HG03139 (cell line): Measurements from ENCODE around the gene ZSCAN30.

Experiments used
- ATAC-seq: cut with Tn5 transposase; IDR thresholded peaks from one replicate; pipeline ENCODE4 v1.9.1; 2021; ENCODE audit not compliant: unreplicated experiment

Gene ZSCAN30

DNA sequence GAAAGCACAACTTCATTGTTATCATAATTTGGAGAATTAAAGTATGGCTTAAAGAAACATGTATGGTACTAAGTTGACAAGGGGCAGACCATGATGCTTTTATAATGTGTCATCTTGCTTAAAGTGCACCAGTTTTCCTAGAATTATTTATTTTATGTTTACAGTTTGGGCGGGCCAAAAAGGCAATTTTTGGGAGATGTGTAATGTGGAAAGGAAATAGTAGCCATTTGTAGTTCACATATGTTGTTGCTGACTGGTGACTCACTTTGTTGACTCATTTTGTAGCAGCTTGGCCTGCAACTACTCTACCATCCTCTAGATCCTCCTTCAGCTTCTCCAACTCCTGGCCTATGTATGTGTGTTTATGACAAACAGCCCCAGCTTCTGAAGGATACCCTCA lies 7.7 kb downstream of the ZSCAN30 start:
- ATAC-seq = no peak

DNA sequence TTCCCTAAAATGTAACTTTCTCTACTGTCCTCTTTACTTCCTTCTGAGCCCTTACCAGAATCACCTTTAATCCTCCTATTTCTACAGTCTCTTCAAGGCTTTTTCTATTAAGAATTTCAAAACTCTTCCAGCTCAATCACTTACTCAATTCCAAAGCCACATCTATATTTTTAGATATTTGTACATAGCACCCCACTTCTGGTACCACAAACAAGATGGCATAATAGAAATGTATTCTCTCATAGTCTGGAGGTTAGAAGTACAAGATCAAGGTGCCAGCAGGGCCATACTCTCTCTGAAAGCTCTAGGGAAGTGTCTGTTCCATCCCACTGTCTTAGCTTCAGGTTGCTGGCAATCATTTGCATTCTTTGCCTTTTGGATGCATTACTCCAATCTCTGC lies 11.1 kb downstream of the ZSCAN30 start:
- no peak for ATAC-seq

DNA sequence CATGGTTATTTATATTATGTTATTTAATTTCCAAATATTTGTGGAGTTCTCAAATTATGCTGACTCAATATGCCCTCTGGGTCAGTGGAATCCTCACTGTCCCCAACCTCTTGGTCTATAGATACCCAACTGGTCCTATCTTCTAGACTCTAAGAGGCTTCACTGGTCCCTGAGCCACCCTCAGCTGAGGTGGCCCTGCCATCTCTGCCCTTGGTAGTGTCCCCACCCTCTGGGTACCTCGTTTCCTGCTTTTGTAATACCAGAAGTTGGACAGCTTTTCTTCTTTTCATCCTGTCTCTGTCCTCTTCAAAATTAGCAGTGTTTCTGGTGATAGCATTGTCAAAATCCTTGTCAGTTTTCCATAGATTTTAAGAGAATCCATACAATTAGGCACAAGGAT lies 11.9 kb downstream of the ZSCAN30 start:
- ATAC-seq = no peak

DNA sequence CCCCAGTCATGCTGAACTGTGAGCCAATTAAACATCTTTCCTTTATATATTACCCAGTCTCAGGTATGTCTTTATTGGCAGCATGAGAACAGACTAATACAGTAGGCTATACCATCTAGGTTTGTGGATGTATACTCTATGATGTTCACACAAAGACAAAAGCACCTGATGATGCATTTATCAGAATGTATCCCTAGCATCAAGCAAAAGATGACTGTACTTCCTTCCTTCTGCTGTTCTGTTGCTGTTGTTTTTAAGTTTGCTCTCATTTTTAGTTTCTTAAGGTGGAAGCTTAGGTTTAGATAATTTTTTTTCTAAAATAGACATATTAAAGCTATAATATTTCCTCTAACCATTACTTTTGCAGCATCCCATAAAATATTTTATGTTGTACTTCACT lies 12.4 kb downstream of the ZSCAN30 start:
- ATAC-seq = no peak

DNA sequence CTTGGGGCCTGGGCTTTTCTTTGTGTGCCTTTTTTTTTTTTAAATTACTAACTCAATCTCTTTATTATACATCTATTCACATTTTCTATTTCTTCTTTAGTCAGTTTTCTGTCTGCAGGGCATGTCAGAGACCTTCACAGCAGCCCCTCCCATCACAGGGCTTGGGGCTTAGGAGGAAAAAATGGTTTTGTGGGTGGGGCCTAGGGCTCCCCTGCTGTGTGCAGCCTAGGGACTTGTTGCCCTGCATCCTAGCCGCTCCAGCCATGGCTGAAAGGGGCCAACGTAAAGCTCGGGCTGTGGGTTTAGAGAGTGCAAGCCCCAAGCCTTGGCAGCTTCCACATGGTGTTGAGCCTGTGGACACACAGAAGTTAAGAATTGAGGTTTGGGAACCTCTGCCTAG lies 13.8 kb downstream of the ZSCAN30 start:
- no peak for ATAC-seq

DNA sequence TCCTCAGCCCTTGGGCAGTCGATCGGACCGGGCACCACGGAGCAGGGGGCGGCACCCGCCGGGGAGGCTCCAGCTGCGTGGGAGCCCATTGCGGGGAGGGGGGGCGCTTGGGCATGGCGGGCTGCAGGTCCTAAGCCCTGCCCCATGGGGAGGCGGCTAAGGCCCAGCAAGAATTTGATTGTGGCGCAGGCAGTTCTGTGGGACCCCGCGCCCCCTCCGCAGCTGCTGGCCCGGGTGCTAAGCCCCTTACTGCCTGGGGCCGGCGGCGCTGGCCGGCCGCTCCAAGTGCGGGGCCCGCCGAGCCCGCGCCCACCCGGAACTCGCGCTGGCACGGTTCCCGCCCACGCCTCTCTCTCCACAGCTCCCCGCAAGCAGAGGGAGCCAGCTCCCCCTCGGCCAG lies 18.4 kb downstream of the ZSCAN30 start:
- ATAC-seq = no peak

DNA sequence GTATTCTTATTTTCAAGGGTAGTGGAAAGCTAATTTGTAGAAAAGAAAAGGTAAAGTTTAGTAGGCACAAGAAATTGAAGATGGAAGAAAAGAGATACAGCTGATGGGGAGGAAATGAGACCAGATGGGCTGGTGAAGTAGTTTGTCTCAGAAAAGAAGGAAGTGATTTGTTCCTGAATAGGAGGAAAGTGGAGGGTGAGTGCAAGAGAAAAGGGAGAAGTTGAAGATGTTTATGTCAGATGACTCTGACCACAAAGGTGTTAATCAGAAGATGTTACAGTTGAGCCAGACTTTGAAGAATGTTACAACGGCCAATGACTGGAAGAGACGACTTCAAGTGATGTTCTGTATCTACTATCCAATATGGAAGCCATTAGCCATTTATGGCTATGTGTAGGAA lies 21.2 kb downstream of the ZSCAN30 start:
- ATAC-seq = no peak

DNA sequence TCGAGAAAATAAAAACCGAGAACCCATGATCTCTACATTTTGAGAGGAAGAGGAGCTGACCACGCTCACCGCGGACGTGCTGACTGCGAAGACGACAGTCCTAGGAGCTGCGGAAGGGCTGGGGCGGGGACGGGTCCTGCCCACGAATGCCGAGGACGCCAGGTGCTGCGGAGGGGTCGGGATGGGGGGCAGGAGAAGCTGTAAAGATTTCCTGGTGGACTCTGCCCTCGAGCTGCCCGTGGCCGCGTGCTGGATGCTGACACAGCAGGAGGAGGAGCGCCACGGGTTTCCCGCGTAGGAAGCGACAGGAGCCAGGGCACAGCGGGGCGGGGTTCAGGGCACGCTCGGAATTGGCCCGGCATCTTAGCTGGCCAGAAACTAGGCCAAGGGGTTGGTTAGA lies 22.2 kb downstream of the ZSCAN30 start:
- ATAC-seq = peak; percentile 18

DNA sequence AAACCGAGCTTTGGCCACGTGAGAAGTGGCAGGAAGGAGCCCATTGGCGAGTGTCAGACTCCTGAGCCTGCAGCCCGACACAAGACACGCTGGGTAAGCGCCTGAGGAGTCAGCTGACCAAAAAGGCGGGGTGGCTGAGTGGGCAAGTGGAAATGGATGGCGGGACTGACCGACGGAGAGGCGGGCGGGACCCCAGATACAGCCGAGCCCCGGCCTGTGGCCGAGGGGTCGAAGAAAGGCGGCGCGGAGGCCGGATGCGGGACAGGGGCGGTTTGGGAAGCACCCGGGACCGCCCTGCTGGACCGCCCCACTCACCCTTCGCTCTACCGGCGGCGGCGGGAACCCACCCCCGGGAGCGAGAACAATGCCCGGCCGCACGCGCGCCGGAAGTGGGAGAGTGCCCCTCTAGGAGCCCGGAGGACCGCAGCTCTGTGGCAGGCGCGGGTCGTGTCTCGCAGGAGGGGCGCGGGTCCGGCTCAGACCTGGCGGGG lies 22.8 kb downstream of the ZSCAN30 start:
- ATAC-seq = peak; percentile 74

DNA sequence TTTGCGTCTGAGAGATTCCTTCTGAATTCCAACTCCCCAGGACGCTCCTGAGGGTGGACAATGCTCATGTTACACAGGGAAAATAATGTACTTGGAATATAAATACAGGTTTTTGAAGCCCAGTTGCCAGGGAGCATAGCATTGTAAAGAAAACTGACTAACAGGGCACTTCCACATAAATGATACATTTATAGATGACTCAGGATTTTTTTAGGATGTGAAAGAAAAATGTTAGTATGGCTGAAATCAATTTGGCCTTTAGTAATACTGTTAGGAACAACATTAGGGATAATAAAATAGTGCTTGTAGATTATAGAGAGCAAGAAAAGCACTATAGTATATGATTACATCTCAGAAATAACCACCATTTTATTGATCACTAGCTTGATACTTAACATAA lies 25.6 kb downstream of the ZSCAN30 start:
- no peak for ATAC-seq

DNA sequence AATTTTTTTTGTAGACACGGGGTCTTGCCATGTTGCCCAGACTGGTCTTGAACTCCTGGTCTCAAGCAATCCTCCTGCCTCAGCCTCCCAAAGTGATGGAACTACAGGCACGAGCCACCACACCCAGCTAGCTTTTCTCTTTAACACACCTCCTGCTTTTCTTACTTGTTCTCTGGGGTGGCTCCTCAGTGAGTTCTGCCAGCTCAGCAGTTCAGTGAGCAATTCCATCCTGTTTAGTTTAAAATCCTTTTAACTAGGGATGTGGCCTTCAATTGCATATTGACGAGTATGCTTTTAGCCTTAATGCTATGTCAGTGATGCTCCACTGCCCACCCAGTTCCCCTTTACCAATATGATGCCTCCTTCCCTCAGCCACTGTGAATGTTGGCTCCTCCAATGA lies 33.1 kb downstream of the ZSCAN30 start:
- ATAC-seq = no peak

DNA sequence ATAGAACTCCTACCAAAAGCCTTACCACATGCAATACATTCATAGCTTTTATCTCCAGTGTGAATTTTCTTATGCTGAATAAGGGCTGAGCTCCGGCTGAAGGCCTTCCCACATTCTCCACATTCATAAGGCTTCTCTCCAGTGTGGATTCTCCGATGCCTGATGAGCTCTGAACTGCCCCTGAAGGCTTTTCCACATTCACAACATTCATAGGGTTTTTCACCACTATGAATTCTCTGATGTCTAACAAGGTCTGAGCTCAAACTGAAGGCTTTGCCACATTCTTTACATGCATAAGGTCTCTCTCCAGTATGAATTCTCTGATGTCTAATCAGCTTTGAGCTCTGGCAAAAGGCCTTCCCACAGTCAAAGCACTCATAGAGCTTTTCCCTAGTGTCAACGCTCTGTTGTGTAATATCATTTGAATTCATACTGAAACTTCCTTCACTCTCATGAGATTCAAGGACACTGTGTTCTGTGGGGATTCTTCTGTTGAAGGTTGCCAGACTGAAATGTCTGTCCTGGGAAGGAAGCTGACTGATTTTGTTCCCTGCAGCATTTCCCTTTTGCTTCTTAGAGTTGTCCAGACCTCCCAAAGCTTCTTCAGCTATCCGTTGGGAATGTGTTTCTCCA lies 36.3 kb downstream of the ZSCAN30 start:
- ATAC-seq = no peak

DNA sequence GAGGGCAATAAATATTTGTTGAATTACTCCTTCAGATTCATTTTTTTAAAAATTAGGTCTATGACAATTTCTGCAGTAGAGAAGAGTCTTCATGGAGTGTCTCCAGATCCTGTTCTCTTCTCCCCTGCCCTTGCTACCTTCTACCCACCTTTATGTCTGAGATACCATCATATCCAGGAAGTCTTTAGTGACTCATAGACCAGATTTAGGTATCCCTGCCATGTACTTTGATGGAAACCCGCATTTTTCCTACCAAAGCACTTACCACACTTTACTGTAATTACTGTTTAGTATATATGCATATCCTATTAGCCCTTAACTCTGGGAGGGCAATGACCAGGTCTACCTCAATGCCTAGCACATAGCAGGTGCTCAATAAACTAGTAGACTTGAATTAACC lies 37.6 kb downstream of the ZSCAN30 start:
- no peak for ATAC-seq

DNA sequence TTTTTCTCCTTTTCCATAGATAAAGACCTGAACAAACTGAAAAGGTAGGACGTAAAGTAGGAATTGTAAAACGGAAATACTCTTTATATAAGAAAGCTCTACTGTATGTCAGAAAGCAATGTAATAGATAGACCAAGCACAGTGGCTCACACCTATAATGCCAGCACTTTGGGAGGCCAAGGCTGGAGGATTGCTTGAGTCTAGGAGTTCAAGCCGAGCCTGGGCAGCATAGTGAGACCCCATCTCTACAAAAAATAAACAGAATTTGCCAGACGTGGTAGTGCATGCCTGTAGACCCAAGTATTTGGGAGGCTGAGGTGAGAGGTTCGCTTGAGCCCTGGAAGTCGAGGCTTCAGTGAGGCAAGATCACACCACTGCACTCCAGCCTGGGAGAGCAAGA lies 41.6 kb downstream of the ZSCAN30 start:
- no peak for ATAC-seq

DNA sequence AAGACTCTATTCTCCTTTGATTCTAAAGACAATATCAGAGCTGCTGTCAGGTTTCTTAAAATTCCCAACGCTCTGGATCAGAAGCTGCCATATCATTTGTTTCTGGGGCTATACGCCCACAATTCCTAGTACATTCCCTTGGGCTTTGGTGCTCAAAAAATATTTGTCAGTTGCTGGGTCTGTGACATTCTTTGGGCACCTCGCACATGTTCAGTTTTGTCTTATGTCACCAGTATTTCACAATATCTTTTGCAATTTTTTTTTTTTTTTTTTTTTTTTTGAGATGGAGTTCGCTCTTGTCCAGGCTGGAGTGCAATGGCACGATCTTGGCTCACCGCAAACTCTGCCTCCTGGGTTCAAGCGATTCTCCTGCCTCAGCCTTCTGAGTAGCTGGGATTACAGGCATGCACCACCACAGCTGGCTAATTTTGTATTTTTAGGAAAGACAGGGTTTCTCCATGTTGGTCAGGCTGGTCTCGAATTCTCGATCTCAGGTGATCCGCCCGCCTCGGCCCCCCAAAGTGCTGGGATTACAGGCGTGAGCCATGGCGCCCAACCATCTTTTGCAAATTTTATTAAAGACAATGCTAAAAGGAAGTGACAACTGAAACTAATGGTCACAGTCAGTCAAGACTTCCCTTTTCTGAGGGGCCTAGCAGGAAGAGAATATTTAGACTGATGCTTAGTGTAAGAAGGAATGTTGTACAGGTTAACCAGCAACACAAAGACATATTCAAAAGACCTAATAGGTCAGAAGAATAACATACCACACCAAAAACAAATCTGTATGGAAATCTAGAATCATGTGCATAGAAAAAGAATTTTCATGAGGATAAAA lies 42.4 kb downstream of the ZSCAN30 start:
- ATAC-seq = no peak

DNA sequence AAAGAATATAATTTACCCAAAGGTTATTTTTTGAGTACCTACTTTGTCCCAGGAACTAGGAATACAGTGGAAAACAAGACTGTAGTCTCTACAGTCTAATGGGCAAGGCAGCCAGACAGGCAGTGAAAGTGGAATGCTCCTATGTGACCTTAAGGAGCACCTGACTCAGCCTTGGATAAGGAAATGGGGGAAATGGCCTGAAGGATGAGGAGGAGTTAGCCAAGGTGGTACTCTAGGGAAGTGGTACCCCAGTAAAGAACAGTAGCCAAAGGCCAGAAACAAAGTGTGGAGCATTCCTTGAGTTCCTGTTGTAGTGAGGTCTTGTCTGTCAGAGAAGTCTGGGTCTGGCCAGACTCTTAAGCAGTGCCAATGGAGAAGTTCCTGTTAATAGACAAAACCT lies 43.2 kb downstream of the ZSCAN30 start:
- ATAC-seq = no peak

DNA sequence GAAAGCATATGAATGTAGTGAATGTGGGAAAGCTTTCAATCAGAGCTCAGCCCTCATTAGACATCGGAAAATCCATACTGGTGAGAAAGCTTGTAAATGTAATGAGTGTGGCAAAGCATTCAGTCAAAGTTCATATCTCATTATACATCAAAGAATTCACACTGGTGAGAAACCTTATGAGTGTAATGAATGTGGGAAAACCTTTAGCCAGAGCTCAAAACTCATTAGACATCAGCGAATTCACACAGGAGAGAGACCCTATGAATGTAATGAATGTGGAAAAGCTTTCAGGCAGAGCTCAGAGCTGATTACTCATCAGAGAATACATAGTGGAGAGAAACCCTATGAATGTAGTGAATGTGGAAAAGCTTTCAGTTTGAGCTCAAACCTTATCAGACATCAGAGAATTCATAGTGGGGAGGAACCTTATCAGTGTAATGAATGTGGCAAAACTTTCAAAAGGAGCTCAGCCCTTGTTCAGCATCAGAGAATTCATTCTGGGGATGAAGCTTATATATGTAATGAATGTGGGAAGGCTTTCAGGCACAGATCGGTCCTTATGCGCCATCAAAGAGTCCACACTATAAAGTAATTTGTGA lies 44.2 kb downstream of the ZSCAN30 start:
- no peak for ATAC-seq

DNA sequence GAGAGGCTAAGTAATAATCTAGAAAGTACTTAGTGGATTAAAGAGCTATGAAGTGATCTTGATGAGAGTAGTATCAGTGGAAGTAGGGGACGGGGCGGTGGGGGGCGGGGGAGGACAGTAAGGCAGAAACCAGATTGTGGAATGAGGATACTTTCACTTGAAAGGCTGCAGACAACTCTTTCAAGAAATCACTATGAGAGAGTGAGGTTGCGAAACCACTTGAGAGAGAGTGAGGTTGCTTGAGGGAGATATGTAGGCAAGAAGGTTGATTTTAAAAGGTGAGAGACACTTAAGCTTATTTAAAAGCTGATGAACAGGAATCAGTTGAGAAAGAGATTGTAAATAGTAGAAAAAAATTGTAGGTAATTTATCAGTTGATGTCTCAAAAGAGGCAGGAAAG lies 45.4 kb downstream of the ZSCAN30 start:
- no peak for ATAC-seq

DNA sequence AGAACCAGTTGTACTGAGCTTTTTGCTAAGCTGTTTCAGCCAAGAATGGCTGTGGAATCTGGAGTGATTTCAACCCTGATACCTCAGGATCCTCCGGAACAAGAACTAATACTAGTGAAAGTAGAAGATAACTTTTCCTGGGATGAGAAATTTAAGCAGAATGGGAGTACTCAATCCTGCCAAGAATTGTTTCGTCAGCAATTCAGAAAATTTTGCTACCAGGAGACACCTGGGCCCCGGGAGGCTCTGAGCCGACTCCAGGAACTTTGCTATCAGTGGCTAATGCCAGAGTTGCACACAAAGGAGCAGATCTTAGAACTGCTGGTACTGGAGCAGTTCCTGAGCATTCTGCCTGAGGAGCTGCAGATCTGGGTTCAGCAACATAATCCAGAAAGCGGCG lies 47.6 kb downstream of the ZSCAN30 start:
- ATAC-seq = no peak

DNA sequence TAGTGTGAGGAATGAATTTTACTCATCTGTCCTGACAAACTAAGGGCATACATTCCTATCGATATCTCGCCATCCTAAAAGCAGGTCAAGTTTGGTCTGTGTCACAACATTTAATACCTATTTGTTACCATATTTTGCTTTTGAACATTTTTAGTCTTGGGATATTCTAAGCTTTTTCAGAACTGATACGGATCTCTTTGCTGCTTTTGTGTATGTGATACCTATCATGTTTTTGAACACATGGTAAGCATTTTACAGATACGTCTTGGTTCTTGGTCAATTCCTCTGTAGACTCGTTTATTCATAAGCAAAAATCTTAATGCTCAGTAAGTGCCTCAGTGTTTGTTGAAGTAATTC lies 48.6 kb downstream of the ZSCAN30 start:
- ATAC-seq = no peak

DNA sequence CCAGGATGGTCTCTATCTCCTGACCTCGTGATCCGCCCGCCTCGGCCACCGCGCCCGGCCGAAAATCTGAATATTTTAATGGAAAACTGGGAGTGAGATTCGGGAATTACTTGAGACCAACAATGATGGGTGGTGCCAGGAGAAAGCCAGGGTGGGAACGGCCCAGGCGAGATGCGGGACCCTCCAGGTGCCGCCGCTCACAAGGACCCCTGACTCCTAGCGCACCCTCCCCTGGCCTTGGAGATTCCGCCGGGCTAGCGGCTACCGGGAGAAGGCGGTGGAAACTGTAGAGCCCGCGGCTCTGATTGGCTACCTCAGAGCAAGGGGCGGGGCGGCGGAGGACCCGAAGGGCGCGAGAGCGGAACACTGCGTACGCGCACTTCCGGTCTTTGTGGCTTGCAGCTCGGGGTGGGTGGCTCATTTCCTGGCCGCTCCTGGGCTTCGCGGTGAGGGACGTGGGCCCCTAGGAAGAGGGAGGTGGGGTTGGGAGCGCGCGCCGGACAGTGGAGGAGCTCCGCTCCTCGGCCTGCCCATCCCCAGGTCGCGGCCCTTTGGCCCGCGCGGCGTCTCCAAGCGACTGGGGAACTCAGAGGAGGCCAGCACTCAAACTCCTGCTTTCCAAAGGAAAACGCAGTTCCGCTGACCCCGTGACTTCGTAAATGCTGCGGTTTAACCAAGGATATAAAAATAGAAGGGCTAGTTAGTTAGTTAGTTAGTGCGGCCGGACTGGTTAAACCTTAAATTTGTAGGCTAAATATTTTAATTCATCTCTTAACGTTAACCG lies 49.2 kb downstream of the ZSCAN30 start, which contains the start of gene ZNF397:
ZNF397 (plus strand) TSS at position 371 of the 784 bp plus-strand sequence. CDS start 1,437 bp downstream, outside the sequence.
- peak; percentile 99 for ATAC-seq
